ENCODE results near the gene UBE3D.

GRCh38 chr6:82902290-82902689 is 163.4 kb downstream of the UBE3D start:
- TF ChIP-seq, protein P1, sequence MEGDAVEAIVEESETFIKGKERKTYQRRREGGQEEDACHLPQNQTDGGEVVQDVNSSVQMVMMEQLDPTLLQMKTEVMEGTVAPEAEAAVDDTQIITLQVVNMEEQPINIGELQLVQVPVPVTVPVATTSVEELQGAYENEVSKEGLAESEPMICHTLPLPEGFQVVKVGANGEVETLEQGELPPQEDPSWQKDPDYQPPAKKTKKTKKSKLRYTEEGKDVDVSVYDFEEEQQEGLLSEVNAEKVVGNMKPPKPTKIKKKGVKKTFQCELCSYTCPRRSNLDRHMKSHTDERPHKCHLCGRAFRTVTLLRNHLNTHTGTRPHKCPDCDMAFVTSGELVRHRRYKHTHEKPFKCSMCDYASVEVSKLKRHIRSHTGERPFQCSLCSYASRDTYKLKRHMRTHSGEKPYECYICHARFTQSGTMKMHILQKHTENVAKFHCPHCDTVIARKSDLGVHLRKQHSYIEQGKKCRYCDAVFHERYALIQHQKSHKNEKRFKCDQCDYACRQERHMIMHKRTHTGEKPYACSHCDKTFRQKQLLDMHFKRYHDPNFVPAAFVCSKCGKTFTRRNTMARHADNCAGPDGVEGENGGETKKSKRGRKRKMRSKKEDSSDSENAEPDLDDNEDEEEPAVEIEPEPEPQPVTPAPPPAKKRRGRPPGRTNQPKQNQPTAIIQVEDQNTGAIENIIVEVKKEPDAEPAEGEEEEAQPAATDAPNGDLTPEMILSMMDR (IDR thresholded peaks at IDR 0.05): no peak
- TF ChIP-seq POLR2A (IDR thresholded peaks at IDR 0.05): no peak

Measured in Peyer's patch (tissue), 4 donors.